Measurements from ENCODE around the gene USE1.
"Not testable (repeated sequence)": the region's sequence is repeated elsewhere in the genome, so short reads cannot be mapped to it uniquely, and the experiment has no call there.

USE1 gene, protein sequence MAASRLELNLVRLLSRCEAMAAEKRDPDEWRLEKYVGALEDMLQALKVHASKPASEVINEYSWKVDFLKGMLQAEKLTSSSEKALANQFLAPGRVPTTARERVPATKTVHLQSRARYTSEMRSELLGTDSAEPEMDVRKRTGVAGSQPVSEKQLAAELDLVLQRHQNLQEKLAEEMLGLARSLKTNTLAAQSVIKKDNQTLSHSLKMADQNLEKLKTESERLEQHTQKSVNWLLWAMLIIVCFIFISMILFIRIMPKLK

DNA sequence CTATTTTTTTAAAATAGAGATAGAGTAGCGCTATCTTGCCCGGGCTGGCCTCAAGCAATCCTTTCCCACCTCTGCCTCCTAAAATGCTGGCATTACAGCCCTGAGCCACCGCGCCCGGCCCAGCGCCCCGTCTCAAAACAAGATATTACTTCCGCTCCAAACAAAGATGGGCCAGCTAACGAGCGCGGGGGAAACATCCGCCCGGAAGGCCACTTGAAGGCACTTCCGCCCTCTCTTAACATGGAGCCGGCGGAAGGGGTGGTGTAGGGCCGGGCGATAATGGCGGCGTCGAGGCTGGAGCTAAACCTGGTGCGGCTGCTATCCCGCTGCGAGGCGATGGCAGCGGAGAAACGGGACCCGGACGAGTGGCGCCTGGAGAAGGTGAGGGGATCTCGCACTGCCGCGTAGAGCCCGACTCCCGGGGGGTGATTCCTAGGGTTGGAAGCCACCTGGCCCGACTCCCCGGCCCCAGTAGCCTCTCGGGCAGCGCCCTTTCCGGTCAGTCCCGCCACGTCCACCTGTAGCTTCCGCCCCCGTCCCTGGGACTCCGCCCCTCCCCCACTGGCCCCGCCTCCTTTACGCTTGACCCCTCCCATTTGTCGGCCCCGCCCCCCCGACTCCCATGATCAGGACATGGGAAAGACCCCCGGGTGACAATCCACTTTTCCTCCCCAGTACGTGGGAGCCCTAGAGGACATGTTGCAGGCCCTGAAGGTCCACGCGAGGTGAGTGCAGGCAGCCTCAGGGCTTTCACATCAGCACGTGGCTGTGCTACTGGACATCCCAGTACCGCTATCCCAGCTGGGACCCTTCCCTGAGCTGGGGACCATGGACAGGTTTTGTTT is at the start of gene USE1:
Gene USE1, plus strand, starts transcription at position 231 of the 845 bp plus-strand sequence. Its CDS starts 49 bp downstream, at position 280.
- DNase-seq = peak; percentile 42 to 96 (median 86)

DNA sequence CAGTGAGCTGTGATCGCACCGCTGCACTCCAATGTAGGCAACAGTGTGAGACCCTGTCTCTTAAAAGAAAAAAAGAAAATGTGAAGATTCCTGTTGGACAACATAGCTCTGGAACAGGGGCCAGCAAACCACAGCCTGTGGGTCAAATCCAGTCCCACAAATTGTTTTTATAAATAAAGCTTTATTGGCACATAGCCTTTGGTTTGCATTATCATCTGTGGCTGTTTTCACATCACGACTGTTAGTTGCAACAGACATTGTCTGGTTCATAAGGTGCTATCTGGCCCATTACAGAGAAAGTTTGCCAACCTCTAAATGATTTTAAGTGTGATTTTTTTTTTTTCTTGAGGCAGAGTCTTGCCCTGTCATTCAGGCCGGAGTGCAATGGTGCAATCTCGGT is 49.4 kb upstream of the USE1 start:
- DNase-seq = no peak

DNA sequence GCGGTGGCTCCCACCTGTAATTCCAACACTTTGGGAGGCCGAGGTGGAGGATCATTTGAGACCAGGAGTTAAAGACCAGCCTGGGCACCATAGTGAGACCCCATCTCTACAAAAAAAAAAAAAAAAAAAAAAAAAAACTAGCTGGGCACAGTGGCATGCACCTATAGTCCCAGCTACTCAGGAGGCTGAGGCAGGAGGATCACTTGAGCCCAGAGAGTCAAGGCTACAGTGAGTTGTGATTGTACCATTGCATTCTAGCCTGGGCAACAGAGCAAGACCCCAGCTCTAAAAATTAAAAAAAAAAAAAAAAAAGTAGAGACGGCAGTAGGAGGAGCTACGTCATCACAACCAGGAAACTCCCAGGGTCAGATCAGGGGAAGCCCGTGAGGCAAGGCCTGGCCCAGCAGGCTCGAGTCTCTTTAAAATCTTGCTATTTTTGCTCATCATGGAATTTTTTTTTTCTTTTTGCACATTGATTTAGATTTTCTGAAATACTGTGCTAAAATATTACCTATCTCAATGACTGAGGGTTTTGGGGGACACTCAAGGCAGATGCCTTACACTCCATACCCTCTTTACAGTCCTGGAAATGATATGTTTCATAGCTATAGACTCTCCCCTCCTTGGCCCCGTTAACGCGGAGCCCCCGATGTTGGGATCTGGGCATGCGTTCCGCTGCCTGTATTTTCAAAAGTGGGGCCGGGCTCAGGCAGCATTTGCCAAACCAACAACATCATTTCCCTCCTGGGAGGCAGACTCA is 44.4 kb upstream of the USE1 start:
- no peak for DNase-seq

DNA sequence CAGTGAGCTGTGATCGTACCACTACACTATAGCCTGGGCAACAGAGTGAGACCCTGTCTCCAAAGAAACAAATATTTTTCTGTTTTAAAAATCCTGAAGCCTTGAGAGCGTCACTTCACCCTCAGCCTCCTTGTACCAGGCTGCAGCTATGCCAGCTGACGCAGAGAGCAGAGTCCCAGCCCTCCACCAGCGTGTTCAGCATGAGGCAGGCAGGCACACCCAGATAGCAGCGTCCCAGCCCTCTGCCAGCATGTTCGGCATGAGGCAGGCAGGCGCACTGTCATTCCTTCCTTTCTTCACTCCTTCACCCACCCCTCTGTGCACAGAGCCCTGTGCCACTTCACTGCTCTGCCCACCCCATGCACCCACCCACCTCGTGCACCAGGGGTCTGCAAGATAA is 43.3 kb upstream of the USE1 start:
- DNase-seq = no peak

DNA sequence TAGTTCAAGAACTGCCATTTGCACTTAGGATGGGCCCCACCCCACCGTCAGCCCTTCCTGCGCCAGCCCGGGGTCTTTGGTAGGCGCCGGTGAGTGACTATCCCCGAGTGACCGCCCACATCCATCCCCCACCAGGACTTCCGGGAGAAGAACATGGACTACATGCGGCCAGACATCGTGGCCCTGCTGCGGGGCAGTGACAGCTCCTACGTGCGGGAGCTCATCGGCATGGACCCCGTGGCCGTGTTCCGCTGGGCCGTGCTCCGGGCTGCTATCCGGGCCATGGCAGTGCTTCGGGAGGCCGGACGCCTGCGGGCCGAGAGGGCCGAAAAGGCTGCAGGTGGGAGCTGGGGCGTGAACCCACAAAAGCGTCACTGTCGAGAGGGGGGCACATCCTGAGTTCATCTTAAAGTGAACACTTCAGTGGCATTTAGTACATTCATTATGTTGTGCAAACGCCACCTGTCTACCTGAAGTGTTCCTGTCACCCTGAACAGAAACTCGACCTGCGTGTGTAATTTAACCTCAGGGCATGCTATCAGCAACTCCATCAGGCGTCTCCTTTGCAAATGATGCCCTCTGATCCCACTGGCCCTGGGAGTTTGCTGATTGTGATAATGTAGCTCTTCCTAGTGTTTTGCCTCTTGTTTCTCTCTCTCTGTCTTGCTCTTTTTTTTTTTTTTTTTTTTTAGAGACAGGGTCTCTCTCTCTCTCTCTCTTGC is 42.4 kb upstream of the USE1 start:
- DNase-seq = no peak

DNA sequence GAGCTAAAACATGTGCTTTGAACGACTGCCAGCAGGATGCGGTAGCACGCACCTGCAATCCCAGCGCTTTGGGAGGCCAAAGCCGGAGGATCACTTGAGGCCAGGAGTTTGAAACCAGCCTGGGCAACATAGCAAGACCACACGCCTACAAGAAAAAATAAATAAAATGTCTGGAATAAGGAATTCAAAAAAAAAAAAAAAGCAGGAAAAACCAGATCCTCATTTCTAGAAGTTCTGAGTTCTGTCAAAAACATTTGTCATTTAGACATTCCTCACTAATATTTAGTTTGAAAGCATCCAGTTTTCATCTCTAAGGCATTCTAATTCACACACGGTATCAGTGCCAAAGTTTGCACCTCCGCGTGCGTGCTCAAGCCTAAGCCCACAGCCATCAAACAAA is 36.9 kb upstream of the USE1 start:
- no peak for DNase-seq

DNA sequence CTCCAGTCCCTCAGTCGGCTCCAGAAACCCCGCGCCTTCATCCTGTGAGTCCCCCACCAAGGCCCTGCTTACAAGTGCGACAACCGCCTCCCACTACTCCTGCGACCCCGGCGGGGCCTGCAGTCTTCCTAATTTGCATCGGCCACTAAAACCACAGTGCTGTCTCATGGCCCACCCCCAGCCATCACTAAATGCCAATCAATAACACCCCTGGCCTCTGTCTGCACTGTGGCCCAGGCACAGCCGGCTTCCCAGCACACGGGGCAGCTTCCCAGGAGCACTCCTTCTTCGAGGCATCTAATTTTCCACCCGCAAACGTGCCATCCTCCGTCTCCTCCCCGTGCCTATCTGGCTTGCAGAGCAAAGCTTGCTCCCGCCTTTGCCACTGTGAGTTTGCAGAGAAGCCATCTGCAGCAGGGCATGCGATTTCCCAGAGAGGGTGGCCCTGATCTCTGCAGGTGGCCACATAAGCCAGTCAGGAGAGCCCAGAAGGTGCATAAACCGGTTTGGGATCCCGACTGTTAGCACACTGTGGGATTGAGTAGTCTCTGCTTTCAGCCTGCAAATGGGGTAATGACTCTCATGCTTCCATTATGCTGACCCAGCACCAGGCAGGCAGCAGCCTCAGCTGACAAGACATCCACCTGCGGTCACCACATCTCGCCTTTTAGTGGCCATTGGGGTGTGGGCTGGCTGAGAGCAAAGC is 34.0 kb upstream of the USE1 start:
- no peak for DNase-seq

DNA sequence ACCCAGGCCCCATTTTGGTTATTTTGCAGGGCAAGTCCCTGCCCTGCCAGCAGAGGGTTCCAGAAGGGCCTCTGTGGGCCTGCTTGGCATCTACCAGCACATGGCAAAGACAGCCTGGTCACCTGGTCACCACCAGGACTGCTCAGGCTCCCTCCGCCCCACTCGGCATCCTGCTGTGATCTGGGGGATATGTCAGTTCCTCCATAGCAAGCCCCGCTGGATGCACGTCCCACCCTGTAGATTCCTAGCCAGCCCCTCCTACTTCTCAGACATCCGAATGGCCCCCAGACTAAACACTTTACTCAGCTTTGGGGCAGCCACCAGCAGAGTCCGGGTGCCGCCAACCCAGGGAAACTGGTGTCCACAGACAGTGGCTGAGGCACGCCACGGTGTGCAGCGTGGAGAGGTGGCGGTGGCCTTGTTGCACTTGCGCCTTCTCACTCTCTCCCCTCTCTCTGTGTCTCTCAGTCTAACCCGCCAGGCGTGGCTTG is 31.8 kb upstream of the USE1 start:
- DNase-seq = no peak

DNA sequence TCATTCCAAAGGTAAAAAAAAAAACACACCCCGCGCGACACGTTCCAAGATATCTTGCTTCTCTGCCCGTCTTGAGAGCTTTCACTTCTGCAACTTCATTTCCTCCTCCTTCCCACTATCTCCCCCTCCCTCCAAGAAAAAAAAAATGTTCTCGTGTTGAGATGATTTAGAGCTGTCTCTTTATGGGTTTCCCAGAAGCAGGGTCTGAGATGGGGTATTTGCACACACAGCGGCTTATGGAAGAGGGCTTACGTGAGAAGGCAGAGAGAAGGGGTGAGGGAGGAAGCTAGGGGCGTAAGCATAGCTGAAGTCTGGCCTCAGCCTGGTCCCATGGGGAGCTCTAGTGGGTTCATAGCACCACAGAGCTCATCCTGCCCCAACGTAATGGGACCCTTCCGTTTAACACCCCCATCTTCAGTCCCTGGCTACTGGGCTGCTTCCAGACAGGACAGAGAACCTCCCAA is 31.3 kb upstream of the USE1 start:
- DNase-seq = peak in 1 of 58 donors; percentile 3

DNA sequence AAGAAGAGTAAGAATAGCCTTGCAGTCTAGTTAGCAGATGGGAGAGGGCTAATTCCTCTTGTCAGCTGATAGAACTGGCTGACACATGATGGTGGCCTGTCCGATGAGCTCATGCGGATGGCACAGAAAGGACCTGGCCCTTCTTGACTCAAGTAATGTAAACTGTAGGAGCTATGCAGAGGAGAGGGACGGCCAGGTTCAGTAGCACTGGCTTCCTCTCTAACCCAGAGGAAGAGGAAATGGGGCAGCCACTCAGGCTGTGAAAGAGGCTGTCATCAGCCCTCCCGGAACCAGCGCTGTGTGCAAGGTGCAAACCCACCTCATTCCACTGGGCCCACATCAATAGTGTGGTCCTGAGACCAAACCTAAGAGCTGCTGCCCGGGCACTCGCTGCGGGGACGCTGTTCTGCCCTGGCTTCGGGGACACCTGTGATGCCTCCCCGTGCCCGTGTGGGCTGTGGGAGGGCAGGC is 30.8 kb upstream of the USE1 start:
- peak in 1 of 58 donors; percentile 0 for DNase-seq

DNA sequence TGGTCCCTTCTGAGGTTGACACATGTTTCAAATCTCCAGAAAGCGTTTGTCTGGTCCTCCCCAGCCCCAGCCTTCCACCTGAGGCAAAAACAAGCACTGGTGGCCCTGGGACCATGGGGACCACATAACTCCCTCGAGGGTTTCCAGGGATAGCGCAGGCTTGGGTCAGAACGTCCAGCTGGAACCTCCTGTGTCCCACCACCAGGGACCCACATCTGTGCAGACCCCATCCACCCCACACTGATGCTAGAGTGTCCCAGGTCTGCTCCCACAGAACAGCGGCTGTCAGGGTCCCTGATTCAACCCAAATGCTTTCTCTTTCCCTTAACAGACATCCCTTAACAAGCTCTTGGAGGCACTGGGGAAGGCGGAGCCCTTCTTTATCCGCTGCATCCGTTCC is 29.6 kb upstream of the USE1 start:
- DNase-seq = no peak

DNA sequence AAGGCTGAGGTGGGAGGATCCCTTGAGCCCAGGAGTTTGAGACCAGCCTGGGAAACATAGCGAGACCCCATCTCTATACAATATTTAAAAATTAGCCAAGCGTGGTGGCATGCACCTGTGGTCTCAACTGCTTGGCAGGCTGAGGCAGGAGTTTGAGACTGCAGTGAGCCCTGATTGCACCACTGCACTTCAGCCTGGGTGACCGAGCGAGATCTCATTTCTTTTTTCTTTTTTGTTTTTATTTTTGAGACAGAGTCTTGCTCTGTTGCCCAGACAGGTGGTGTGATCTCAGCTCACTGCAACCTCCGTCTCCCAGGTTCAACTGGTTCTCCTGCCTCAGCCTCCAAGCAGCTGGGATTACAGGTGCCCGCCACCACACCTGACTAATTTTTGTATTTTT is 23.4 kb upstream of the USE1 start:
- DNase-seq = not testable (repeated sequence)

DNA sequence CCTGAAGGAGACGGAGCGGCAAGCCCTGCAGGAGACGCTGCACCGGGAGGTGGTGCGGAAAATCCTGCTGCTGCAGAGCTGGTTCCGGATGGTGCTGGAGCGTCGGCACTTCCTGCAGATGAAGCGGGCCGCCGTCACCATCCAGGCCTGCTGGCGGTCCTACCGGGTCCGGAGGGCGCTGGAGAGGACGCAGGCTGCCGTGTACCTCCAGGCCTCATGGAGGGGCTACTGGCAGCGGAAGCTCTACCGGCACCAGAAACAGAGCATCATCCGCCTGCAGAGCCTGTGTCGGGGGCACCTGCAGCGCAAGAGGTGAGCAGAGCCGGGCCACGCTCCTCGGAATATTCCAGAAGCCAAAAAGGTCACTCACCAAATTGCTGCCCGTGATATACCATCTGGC is 22.4 kb upstream of the USE1 start:
- DNase-seq = no peak

DNA sequence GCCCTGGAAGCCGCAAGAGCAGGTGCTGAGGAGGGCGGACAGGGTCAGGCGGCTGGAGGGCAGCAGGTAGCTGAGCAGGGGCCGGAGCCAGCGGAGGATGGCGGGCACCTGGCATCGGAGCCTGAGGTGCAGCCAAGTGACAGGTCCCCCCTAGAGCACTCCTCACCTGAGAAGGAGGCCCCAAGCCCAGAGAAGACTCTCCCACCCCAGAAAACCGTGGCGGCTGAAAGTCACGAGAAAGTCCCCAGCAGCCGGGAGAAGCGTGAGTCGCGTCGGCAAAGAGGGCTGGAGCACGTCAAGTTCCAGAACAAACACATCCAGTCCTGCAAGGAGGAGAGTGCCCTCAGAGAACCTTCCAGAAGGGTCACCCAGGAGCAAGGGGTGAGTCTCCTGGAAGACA is 20.5 kb upstream of the USE1 start:
- DNase-seq = no peak

DNA sequence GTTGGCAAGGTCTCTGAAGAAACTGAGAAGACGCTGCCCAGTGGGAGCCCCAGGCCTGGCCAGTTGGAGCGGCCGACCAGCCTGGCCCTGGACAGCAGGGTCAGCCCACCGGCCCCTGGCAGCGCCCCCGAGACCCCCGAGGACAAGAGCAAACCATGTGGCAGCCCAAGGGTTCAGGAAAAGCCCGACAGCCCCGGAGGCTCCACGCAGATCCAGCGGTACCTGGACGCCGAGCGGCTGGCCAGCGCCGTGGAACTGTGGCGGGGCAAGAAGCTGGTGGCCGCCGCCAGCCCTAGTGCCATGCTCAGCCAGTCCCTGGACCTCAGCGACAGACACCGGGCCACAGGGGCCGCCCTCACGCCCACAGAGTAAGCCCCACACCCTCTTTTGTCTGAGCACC is 20.1 kb upstream of the USE1 start:
- no peak for DNase-seq

DNA sequence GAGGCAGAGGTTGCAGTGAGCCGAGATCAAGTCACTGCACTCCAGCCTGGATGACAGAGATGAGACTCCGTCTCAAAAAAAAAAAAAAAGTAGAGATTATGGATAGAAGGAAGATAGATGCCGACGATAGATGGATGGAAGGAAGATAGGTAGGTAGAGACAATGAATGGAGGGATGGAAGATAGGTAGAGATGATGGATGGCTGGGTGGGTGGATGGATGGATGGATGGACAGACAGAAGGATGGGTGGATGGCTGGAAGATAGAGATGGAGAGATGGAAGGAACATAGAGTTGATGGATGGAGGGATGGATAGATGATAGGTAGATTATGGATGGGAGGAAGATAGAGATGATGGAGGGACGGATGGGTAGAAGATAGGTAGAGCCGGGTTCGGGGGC is 18.5 kb upstream of the USE1 start:
- DNase-seq = no peak

DNA sequence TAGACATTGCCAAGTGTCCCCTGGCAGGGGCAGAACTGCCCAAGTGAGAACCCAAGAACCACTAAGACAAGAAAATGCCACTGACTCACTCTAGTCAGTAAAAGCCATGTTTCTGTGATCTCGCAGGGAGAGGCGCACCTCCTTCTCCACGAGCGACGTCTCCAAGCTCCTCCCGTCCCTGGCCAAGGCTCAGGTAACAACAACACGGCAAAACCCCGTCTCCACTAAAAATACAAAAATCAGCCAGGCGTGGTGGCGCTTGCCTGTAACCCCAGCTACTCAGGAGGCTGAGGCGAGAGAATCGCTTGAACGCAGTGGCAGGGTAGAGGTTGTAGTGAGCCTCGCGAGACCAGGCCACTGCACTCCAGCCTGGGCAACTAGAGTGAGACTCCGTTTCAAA is 17.5 kb upstream of the USE1 start:
- no peak for DNase-seq

DNA sequence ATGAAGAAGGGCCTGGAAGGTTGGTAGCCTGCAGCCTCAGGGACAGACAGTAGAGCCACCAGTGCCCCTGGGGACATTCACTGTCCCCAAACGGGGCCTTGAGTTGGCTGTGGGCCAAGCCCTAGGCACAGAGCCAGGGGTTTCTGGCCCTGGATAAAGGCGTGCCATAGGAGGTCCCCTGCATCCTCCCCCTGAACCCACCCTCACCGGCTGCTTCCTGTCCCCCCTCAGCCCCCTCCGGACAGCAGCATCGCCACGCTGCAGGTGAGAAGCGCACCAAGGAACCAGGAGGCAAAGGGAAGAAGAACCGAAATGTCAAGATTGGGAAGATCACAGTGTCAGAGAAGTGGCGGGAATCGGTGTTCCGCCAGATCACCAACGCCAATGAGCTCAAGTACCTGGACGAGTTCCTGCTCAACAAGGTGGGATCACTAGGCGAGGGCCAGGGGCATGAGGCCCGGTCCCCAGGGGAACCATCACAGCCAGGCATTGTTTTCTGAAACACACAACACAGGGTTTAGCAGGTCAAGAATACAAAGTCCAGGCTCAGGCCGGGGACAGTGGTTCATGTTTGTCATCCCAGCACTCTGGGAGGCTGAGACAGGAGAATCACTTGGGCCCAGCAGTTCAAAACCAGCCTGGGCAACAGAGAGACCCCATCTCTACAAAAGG is 14.6 kb upstream of the USE1 start:
- peak in 1 of 58 donors; percentile 16 for DNase-seq

DNA sequence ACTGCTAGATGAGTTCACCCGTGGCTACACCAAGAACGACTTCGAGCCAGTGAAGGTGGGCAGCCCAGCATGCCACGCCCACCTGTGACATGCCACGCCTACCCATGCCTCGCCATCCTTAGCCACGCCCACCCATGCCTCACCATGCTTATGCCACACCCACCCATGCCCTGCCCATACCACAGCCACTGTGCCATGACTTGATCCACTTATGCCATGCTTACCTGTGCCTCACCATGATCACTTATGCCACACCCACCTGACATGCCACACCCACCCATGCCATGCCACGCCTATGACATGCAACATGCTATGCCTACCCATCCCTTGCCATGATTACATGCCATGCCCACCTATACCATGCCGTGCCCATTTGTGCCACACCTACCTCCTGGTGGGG is 12.9 kb upstream of the USE1 start:
- DNase-seq = no peak

DNA sequence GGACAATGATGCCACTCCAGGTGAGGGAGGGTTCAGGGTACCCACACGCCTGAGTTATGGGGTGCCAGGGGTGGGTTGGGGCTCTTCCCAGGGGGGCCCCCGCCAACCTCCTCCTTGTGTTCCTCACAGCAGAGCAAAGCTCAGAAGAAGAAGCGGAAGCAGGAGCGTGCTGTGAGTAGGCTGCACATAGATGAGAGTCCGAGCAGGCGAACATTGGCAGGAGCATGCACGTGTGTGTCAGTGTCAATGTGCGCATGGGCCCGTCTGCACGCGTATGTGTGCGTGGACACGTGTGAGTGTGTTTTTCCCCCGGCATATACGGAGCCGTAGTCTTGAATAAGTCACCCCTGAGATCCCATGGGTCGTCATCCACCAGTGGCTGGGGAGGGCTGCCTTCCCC is 12.4 kb upstream of the USE1 start:
- DNase-seq = no peak

All from anterior cingulate cortex (tissue), 58 donors.